Measurements from ENCODE around the gene LRRC25.

DNA sequence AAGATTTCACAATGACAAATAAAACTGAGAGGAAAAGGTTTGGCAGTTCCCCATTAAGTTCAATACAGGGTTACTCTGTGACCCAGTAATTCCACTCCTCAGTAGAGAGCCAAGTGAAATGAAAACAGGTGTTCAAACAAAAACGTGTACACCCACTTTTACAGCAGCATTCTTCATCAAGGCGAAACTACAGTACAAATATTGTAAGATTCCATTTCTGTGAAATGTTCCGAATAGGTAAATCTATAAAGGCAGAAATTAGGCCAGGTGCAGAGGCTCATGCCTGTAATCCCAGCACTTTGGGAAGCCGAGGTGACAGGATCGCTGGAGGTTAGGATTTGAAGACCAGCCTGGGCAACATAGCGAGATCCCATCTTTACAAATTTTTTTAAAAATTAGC, 20.4 kb downstream of the LRRC25 start:
- no peak for TF ChIP-seq EZH2 (IDR thresholded peaks at IDR 0.05; ENCODE audit: low read depth)
- TF ChIP-seq, protein P1, sequence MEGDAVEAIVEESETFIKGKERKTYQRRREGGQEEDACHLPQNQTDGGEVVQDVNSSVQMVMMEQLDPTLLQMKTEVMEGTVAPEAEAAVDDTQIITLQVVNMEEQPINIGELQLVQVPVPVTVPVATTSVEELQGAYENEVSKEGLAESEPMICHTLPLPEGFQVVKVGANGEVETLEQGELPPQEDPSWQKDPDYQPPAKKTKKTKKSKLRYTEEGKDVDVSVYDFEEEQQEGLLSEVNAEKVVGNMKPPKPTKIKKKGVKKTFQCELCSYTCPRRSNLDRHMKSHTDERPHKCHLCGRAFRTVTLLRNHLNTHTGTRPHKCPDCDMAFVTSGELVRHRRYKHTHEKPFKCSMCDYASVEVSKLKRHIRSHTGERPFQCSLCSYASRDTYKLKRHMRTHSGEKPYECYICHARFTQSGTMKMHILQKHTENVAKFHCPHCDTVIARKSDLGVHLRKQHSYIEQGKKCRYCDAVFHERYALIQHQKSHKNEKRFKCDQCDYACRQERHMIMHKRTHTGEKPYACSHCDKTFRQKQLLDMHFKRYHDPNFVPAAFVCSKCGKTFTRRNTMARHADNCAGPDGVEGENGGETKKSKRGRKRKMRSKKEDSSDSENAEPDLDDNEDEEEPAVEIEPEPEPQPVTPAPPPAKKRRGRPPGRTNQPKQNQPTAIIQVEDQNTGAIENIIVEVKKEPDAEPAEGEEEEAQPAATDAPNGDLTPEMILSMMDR (conservative IDR thresholded peaks at IDR 0.05), result no peak
